ENCODE measurements around the gene ISG20L2.

The ISG20L2 gene

DNA sequence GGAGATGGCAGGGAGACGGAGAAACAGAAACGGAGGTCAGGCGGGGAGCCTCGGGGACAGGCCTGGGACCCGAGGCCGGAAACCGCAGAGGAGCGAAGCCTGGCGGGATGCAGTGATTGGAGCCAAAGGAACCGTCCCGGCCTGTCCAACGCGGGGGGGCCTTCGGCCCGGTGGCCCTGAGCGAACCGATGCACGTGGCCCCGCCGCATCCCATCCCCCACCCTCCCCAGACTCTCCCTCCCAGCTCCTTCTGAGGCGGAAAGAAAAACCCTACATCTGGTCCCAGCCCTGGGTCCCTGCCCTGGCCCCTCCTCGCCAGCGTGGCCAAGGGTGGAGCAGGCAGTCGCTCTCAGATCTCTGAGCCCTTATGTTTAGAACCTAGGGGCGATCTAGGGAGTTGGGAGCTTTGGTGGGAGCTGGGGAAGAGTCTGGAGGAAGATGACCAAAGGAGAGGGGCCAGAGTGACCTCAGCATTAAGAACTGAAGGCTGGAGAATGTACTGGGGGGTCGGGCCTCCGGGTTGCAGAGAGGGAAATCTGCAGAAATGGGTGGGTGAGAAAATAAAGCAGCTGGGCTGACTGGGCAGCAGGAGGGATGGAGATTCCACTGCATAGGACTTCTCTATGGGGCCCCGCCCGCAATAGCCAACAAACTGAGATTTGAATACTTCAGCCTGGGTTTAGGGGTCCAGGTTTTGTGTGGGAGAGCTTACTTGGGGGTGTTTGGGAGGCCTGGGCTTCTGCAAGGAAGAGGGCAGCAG is 21.7 kb downstream of the ISG20L2 start:
- no peak for DNase-seq (ENCODE audit: low read depth in 3 of 3)

DNA sequence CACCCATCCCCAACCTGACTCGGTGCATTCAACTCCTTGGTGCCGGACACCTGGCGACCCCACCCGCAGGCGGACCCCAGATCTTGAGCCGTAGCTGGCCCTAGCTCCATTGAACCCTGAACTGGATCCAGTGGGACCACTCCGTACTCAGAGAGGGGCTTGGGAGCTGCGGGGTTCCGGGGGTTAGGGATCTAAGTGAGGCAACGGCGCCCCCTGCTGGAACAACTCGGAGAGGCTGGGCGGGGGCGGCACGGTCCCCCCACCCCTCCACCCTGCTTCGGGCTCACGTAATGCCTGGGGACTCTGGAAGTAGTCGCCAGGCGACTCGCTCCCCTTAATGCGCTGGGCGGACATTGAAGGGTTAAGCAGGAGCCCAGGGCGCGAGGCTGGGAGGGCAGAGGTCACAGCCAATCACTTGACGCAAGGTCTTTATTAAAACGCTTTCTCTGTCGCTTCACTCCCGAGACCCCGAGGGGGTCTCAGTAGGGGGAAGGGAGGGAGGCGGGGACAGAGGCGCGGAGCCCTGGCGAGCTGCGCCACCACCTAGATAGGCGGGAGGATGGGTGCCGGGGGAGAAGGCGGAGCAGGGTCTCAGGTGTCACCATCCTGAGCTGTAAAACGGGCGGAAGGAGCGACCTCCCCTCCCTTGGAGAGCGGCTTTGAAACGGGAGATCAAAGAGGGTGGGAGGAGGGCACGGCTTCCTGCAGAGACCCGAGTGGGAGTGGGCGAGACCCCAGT is 22.5 kb downstream of the ISG20L2 start:
- peak; percentile 47 to 69 (median 55) for DNase-seq (ENCODE audit: low read depth in 3 of 3)

DNA sequence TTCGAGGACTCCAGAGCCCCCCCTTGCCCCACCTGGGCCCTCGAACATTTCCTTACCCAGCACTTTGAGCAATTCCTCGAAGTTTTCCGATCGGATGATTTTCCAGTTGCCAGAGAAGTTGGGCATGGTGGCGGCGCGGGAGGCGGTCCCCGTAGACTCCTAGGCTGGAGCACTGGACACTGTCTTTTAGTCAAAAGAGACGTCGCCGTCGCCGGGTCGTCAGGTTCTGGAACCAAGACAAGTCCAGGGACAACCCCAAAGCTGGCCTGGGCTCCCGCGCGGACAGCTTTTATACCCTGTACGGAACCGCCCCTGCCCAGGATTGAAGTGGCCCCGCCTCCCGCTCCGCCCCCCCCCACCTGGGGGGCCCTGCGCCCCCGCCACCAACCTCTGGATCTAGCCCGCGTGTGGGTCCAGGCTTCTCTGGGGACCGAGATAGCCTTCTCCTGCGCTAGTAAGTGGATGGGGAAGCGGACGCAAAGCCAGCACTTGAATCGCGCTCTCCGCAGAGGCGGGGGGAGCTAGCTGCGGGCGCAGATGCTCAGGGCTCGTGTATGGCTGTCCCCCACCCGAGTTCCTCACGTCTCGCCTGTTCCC is 23.1 kb downstream of the ISG20L2 start, which contains the start of gene CRABP2:
Gene CRABP2, minus strand, starts transcription at position 263 of the 597 bp plus-strand sequence. Its CDS starts 137 bp downstream, at position 126.
- no peak for DNase-seq (ENCODE audit: low read depth in 3 of 3)

DNA sequence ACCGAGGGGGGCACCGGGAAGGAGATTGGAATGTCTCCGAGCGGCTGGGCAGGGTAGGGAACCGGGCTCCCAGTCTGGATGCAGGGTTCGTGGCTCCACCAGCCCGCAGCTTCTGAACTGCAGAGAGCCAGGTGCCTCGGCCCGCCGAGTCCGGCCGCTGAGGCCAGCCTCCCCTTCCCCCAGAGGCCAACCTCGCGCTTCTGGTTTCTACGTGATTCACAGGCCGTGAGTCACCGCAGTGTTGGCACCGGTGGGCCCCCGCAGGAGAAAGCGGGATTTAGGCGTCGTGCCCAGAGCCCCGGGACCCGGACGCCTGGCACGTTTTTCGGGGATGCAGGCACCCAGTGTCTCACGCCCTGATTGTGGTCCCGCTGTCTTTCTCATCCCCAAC is 23.6 kb downstream of the ISG20L2 start:
- DNase-seq (ENCODE audit: low read depth in 3 of 3): peak in 1 of 3 experiments; percentile 48

DNA sequence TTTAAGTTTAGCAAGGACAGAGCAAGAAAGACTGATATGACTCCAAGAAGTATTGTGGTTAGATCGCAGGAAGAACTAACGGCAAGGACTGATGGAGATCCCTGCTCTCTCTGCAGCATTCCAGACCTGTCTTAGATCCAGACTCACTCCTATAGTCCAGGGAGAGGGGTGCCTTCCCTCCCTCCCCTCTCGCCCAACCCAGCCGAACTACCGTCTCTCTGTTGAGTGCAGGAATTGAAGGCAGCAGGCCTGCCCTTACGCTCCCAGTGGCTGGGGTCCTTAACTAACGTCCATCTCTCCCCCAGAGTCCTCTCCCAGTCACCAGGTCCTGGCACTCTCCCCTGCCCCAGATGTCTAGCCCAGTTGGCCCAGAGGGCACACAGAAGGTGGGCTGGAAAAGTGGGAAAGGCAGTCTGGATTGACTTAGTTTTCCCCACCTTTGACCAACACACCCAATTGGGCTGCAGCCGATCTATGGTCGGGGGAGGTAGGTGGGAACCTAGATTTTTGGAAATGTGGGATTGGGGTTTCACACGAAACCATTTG is 24.3 kb downstream of the ISG20L2 start:
- no peak for DNase-seq (ENCODE audit: low read depth in 3 of 3)

DNA sequence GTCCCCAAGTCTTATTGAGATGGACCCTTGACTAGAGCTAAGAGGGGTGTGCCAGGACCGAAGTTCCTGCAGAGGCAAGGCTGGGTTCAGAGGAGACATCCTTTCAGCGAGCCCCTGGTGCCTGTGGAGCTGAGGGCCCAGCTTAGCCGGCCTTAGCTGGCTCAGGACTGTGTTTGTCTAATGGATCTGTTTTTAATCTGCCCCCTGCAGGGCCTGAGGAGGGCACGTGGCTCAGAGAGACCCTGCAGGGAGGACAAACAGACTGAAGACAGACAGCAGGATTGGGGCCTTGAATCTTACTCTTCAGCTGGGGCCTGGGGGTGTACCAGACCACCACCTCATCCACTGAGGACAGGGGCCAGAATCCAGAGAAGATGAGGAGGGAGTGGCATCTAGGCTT is 24.8 kb downstream of the ISG20L2 start:
- no peak for DNase-seq (ENCODE audit: low read depth in 3 of 3)

DNA sequence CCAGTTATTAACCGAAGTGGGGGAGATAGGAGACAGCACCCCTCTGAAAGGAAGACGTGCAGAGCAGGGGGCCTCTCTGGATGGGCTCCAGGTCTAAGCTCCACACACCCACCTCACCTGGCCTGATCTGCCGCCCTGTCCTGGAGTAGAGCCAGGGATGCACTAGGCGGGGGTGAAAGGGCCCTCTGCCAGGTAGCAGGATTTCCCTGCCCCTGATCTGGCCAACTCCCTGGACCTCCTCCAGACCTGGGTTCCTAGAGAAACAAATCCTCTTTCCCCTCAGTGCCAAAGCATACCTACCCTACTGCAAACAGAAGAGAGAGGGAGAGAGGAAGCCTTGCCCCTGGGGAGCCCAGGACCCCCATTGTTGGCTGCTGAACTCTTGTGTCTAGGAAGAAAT is 25.2 kb downstream of the ISG20L2 start:
- no peak for DNase-seq (ENCODE audit: low read depth in 3 of 3)

DNA sequence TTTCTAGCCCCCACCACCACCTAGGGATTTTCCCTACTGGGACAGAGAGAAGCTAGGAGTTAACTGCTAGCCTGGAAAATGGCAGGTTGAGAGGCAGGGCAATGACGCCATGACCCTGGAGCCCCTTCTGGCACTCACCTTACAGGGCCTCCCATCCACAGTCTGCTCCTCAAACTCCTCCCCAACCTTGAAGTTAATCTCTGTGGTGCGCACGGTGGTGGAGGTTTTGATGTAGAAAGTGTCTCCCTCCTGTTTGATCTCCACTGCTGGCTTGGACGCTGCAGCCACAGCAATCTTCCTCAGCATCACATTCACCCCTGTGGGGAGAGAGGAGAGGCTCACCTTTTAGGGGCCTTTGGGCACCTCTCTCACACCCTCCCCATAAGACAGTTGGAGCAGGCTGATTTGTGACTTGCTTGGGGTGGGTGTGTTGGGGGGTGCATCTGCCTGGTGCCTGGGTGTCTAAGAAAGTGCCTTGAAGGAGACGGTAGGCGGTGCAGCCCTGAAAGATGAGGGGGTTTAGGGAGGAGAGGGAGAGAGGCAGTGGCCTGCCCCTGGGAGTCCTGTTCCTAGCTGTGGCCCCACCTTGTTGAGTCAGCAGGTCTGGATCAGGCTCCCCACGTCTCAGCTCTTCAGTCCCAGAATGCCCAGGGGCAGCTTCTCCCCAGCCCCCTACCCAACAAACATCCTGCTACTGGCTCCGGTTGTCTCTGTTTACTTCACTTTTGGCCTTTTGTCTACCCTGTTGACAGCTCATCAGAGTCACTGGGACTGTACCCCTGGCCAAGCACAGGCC is 27.6 kb downstream of the ISG20L2 start:
- DNase-seq (ENCODE audit: low read depth in 3 of 3): no peak

DNA sequence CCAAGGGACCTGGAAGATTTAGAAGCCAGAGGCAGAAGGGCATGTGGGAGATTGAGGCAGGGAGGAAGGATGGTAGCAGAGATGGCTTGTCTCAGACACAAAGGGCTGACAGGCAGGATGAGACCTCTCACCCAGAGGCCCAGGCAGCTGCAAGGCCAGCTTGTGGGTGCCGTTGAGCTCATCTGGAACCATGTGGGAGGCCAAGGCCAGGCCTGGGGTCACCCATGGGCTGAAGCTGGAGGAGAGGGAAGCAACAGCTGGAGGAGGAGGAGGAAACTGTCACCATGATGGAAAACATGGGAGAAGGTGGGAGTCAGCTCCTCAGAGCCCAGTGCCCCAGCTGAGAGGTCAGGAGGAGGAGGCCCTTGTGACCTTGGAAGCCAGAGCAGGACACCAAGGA is 29.6 kb downstream of the ISG20L2 start:
- DNase-seq (ENCODE audit: low read depth in 3 of 3): no peak

DNA sequence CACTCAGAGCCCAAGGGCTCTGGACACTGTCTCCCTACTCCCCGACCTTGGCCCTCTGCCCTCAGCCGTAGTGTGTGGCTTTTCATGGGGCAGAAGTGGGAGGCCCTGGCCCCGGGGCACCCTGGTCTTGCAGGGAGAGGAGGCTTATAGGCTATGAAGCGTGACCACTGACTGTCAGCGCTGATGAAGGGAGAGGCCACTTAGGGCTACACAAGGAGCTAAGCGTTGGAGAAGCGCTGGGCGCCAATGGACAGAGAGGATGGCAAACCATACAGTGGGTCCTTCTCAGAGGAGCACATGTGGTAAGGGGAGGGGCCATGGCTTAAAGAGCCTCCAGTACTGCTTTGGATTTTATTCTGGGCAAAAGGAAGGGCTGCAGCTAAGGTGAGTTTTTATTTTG is 31.1 kb downstream of the ISG20L2 start:
- DNase-seq (ENCODE audit: low read depth in 3 of 3): no peak

DNA sequence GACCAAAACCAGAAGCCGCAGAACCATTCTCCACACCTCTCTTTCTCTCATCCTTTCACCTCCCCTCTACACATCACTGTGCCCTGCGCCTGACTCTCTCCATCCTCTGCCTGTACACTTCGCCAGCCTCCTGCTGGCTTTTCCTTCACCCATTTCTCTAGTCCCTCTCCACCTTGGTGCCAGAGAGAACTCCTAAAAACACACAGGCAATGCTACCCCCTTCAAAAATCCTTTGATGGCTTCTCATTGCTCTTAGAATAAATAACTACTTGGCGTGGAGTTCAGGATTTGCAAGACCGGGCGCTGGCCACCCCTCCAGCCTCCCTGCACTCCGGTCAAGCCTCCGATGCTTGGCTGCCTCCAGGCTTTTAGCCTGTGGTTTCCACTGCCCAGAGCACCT is 31.8 kb downstream of the ISG20L2 start:
- no peak for DNase-seq (ENCODE audit: low read depth in 3 of 3)

DNA sequence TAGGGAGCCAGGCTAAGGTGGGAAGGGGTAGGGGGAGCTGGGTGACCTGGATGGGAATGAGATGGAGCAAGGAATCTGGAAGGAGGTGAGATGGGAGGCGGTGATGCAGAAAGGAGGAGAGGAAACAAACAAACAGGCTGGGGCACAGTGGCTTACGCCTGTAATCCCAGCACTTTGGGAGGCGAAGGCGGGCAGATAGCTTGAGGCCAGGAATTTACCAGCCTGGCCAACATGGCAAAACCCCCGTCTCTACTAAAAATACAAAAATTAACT is 33.9 kb downstream of the ISG20L2 start:
- DNase-seq (ENCODE audit: low read depth in 3 of 3): no peak

DNA sequence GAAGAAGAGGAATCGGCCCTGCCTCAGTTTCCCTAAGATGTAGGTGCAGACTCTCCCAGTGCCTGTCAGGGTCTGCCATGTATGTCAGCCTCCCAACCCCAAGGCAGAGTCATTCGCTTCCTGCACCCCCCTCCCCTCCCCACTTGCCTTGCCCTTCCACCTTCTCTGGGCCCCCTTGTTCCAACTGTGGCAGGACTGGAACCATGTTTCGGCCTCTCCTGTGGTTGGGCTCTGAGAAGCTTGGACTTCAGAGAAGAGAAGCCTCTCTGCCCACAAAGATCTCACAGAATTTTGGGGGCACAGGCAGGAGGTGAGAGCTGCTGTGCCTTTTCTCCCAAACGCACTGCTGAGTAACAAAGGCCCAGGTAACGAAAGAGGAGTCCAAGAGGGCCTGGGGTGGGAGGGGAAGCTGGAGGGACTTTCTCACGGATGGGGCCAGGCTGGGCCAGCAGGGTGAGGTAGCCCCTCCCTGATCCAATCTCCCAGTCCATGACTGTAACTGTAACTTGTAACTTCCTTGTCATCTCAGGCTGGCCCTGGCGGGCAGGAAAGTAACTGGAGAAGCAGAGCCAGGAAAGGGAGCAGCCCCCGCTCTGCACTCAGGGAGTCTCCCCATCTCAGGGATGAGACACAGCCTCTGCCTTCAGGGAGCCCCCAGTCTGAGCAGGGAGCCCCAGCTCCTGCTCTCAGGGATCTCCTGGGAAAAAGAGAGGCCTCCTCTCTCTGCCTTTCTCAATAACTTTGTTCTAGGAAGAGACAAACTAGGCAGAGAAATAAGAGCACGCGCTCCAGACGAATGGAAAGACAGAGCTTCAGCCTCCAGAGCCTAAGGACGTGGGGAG is 34.5 kb downstream of the ISG20L2 start:
- no peak for DNase-seq (ENCODE audit: low read depth in 3 of 3)

DNA sequence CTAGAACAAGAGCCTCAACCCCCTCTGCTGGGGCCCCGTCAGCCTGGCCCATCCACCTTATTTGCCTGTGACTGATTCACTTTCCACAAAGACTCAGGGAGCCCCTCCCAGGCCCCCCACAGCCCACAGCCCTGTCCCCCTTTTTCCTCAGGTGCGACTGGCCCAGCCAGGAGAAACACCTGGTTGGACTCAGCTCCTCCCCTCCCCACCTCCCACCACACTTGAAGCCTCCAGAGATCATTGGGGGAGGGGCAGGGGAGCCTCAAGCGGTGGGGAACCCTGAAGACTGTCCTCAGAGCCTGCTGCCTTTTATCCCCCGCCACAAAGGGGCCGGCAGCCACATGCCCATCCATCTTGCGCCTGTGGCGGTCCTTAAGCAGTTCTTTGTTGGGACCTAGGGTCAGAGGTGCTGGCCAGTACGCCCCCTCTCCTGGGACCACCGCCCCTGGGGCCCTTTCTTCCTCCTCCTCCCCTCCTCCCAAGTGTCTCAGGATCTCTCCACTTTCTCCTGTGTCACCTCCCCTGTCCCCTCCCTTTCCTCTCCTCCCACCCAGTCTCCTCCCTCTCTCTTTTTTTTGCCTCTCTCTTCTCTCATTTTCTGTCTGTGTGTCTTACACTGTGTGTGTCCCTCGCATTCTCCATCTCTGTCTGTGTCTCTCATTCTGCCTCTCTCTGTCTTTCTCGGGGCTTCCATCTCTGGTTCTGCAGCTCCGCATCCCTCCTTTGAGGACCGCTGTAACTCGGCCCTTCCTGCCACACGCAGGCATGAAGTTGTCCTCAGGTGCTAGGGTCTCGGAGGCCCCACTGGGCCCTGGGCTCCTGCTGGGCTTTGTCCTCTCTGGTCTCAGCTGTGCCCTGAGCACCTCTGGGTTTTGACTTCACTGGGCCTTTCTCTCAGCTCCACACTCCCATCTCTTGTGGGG is 35.4 kb downstream of the ISG20L2 start:
- no peak for DNase-seq (ENCODE audit: low read depth in 3 of 3)

DNA sequence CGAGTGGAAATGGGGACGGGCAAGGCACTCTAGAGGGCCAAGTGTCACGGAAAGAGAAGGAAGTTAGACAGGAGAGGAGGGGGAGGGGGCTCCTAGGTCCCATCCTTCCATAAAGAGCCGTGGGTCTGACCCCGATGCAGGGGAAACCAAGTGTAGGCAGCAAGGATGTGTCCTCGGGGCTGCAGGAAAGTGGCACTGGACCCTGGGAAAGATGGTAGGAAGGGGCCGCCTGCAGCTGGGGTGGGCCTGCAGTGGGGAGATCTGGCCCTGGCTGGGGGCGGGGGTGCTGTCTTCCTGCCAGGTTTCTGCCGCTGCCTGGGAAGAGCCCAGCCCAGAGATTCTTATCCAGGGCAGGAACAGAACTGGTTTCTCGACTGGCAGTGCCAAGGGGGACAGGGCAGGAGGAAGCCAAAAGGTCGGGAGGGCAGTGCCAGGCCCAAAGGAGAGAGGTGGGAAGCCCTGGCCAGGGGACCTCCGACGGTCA is 36.1 kb downstream of the ISG20L2 start:
- no peak for DNase-seq (ENCODE audit: low read depth in 3 of 3)

DNA sequence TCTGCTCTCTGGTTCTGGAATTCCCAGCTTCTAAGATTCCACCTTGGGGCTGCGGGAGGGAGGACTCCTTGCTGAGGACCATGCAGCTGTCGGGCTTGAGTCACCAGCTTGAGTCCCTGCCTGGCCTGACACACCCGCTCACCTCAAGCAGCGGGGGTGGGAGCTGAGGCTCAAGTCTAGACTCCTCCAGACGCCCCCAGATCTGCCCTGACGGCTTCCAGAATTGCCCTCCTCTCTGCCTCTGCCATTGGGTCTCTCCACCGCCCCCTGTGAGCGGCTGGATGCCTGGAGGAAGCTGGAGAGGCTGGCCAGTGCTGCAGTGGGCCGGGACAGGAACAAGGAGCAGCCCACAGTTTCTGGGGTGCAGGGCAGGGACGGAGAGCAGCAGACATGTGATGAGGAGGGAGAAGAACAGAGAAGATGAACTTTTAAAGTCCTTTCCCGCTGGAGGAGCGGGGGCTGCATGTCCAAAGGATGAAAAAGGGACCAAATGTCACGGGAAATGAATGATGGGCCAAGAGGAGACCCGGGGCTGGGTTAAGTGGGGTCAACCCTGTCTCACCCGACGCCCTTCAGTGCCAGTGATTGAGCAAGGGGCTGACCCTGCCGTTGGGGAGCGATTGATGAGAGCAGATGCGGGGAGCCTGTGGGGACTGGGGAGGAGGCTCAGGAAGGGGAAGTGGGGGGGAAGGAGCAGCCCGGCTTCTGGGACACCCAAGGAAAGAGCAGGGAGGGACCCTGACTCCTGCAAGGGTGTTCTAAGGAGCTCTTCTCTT is 36.7 kb downstream of the ISG20L2 start:
- DNase-seq (ENCODE audit: low read depth in 3 of 3): no peak

DNA sequence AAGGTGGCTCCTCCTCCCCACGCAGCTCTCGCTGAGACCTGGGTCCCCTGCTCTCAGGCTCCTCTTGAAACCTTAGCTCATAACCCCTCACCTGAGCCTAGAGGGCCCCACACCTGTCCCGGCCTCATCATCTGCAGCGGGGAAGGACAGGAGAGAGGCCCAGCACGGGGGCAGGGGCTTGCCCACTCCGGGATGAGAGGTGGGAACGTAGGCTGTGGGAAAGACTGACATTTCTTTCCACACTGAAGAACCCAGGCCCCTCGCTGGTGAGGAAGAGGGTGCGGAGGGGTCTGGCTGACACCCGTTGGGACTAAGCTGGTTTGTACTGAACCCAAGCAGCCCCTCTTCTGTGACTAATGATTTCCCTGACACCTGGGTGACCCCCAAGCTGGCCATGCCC is 37.4 kb downstream of the ISG20L2 start:
- DNase-seq (ENCODE audit: low read depth in 3 of 3): no peak

DNA sequence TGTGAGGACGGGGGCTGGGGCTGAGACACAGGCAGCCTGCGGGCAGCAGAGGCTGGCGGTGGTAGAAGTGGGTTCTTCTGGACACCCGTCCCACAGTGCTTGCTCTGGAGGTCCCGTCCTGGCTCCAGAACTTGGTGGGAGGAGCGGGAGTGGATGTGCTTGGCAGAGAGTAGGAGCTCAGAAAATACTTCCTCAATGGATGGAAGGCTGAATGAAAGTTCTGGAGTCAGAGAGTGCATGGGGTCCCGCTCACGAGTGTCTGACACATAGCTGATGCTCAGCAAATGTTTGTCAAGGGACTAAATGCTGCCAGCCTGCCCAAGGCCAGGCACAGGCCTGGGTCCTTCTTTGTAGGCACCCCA is 37.9 kb downstream of the ISG20L2 start:
- no peak for DNase-seq (ENCODE audit: low read depth in 3 of 3)

Measured in stimulated activated CD4-positive, alpha-beta T cell treated with anti-CD3 and anti-CD28 coated beads, TNF-alpha, amount 100 ng/mL, for 24 hours (primary cell).